KBM-7 (cell line): ENCODE data around the gene KIRREL3.
A peak's percentile ranks its signal among the peaks of the same experiment; 100 is the strongest.
"Not testable (repeated sequence)": the region's sequence is repeated elsewhere in the genome, so short reads cannot be mapped to it uniquely, and the experiment has no call there.

Experiments
- DNase-seq: peaks from one replicate; pipeline ENCODE4 v3.0.0-alpha.2; 2015
- in situ Hi-C: fragments of 300-500 bp; cut with MboI; formaldehyde crosslinking; loops from 2 replicates; pipeline ENCODE4 v1.14.3; 2020; ENCODE audit warnings: low sequenced_read_pairs, low pct_unique_long_range_greater_than_20kb, mixed read lengths

The KIRREL3 gene

GRCh38 chr11:126406368-126406767, 594.2 kb downstream of the KIRREL3 start:
- in situ Hi-C loops, result no loop called here
- DNase-seq, result no peak

- in situ Hi-C loops, result no loop called here
- DNase-seq, result no peak
These were observed 594.7 kb downstream of the KIRREL3 start for GRCh38 chr11:126405906-126406305.

GRCh38 chr11:126405374-126405773, 595.2 kb downstream of the KIRREL3 start:
- DNase-seq, result no peak
- in situ Hi-C loops, result no loop called here

GRCh38 chr11:126404367-126404766, 596.2 kb downstream of the KIRREL3 start:
- in situ Hi-C loops, result no loop called here
- DNase-seq, result no peak

GRCh38 chr11:126403658-126404057, 596.9 kb downstream of the KIRREL3 start:
- DNase-seq, result no peak
- in situ Hi-C loops, result no loop called here

GRCh38 chr11:126403022-126403581, 597.5 kb downstream of the KIRREL3 start:
- DNase-seq, result no peak
- in situ Hi-C loops, result no loop called here

- DNase-seq, result peak; percentile 65
- in situ Hi-C loops, result no loop called here
These were observed 600.1 kb downstream of the KIRREL3 start for GRCh38 chr11:126400479-126400878.

GRCh38 chr11:126400019-126400418, 600.6 kb downstream of the KIRREL3 start:
- DNase-seq, result no peak
- in situ Hi-C loops, result no loop called here

GRCh38 chr11:126398721-126399120, 601.8 kb downstream of the KIRREL3 start:
- DNase-seq, result no peak
- in situ Hi-C loops, result no loop called here

- DNase-seq, result no peak
- in situ Hi-C loops, result no loop called here
These were observed 602.3 kb downstream of the KIRREL3 start for GRCh38 chr11:126398296-126398695.

GRCh38 chr11:126396965-126397364, 603.6 kb downstream of the KIRREL3 start:
- in situ Hi-C loops, result no loop called here
- no peak for DNase-seq

- DNase-seq, in situ Hi-C loops: not testable (repeated sequence)
These were observed 604.3 kb downstream of the KIRREL3 start for GRCh38 chr11:126396266-126396665.

GRCh38 chr11:126395784-126396183, 604.8 kb downstream of the KIRREL3 start:
- DNase-seq, in situ Hi-C loops: not testable (repeated sequence)

- in situ Hi-C loops, DNase-seq: not testable (repeated sequence)
These were observed 605.9 kb downstream of the KIRREL3 start for GRCh38 chr11:126394634-126395072.

GRCh38 chr11:126394036-126394435, 606.5 kb downstream of the KIRREL3 start:
- in situ Hi-C loops, result no loop called here
- DNase-seq, result no peak

- DNase-seq, result no peak
- in situ Hi-C loops, result no loop called here
These were observed 607.4 kb downstream of the KIRREL3 start for GRCh38 chr11:126393143-126393542.

GRCh38 chr11:126392633-126393013, 607.9 kb downstream of the KIRREL3 start:
- in situ Hi-C loops, result no loop called here

GRCh38 chr11:126391970-126392632, 608.5 kb downstream of the KIRREL3 start:
- DNase-seq, result peak; percentile 73
- in situ Hi-C loops, result no loop called here

More at GRCh38 chr11:126392633-126393013, 607.9 kb downstream of the KIRREL3 start:
- DNase-seq, result peak; percentile 99

- no peak for DNase-seq
- in situ Hi-C loops, result no loop called here
These were observed 609.1 kb downstream of the KIRREL3 start for GRCh38 chr11:126391286-126391954.

- no peak for DNase-seq
- in situ Hi-C loops, result no loop called here
These were observed 610.2 kb downstream of the KIRREL3 start for GRCh38 chr11:126390272-126390867.
